Activated T-cell treated with anti-CD3 and anti-CD28 coated beads for 1 hour (primary cell): ENCODE measurements around the gene TBX1.
A peak's percentile ranks its signal among the peaks of the same experiment; 100 is the strongest.

ENCODE experiments used
- DNase-seq: peaks from one replicate; pipeline ENCODE4 v3.0.0-alpha.2; 2020; ENCODE audit warnings: low read depth

Gene TBX1

GRCh38 chr22:19760058-19760950 lies at the start of gene TBX1:
Gene TBX1 (plus strand): TSS chr22:19760778. CDS start chr22:19760844, 66 bp downstream.
- DNase-seq, result no peak

DNA sequence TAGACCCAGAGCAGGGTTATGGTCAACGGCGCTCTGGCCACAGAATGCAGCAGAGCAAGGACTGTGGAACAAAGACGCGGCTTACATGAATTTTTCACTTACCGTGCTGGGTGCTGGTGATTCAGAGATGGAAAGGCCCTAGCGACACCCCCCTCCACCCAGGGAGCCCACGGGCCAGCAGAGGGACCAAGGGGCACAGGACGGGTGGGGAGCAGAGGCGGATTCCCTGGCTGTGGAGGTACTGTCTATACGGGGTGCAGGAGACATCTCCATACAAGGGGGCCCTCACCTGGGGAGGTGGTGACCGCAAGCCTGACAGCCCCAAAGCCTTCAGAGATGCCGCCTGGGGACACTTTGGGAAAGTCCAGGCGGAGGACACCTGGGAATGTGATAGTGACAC lies 47.3 kb upstream of the TBX1 start:
- DNase-seq, result no peak

- no peak for DNase-seq
Measured at GRCh38 chr22:19713650-19714311, 46.8 kb upstream of the TBX1 start.

- no peak for DNase-seq
Measured at GRCh38 chr22:19714312-19715187, 46.0 kb upstream of the TBX1 start, which contains the start of gene SEPTIN5. Gene SEPTIN5 (plus strand): TSS chr22:19714503. CDS start chr22:19714589, 86 bp downstream.

GRCh38 chr22:19715188-19715930 lies 45.2 kb upstream of the TBX1 start:
- no peak for DNase-seq

GRCh38 chr22:19716041-19716828 lies 44.3 kb upstream of the TBX1 start:
- DNase-seq, result no peak

GRCh38 chr22:19716829-19717105 lies 43.8 kb upstream of the TBX1 start:
- DNase-seq, result no peak

DNA sequence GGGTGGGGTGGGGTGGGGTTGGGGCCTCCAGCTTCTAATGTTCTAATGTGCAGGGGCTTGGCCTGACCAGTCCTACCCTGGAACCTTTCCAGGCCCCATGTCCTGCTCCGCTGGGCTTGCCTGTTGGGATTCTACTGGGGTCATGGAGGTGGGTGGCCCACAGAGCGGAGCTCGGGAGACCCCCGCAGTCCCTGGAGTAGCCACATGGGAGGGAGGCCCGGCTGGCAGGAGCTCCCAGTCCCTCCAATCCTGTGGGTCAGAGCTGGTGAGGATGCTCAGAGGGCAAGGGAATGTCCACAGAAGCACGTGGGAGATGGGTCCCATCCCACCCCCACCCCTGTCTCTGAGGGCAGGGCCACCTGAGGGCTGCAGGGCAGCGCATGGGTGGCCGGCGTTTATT lies 43.4 kb upstream of the TBX1 start:
- DNase-seq, result no peak

- peak; percentile 76 for DNase-seq
Measured at GRCh38 chr22:19717691-19718455, 42.7 kb upstream of the TBX1 start.

DNA sequence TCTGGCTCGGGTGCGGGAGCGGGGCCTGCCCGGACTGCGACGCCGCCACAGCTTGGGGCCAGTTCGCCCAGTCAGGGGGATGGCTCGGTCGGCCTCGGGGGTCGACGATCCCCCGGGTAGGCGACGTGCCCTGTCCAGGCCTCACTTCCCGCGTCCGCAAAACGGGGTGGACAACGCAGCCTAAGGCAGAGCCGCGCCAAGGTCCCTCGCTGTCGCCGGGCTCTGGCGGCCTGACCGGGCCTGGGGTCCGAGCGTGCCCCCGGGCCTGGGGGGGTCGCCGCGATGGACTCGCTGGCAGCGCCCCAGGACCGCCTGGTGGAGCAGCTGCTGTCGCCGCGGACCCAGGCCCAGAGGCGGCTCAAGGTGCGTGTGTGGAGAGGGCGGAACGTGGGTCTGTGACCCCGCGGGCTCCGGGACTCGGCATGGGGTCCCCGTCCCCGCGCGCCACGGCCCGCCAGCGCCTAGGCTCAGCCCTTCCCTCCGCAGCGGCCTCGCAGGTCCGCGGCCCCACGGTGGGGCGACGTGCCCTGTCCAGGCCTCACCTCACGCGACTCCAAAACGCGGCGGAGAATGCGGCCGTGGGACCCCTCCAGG lies 42.0 kb upstream of the TBX1 start:
- DNase-seq, result no peak

DNA sequence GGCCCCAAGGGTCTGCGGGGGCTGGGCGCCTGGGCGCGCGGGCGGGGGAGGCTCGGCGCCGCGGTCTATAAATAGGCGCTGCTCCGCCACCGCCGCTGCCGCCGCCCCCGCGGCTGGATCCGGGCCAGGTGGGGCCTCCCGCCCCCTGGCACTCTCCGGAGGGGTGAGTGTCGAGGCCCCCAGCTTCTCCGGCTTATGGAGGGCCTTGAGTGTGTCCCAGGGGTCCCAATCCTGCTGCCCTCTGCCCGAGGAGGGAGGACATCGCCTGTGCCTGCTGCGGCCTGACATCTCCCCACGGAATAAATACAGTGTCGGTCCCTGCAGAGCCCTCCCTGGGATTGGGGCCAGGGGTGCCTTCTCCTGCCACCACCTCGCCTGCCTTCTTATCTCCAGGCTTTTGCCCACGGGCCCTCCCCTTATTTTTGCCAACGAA lies 41.5 kb upstream of the TBX1 start:
- no peak for DNase-seq

- no peak for DNase-seq
Measured at GRCh38 chr22:19719488-19720021, 41.0 kb upstream of the TBX1 start.

- no peak for DNase-seq
Measured at GRCh38 chr22:19720150-19720827, 40.3 kb upstream of the TBX1 start.

DNA sequence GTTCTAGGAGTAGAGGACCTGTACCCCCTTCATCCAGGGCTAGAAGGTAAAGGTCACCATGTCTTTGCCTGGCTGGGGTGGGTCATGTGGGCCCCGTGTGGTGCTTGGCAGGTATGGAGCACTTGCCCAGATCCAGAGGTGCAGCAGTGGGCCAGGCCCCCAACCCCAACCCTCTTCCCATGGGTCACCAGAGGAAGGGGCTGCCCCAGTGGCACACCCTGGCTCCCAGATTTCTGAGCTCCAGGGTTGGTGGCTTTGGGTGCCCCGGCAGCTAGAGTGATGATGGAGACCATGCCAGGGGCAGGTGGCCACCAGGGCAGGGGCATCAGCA lies 39.6 kb upstream of the TBX1 start:
- no peak for DNase-seq

DNA sequence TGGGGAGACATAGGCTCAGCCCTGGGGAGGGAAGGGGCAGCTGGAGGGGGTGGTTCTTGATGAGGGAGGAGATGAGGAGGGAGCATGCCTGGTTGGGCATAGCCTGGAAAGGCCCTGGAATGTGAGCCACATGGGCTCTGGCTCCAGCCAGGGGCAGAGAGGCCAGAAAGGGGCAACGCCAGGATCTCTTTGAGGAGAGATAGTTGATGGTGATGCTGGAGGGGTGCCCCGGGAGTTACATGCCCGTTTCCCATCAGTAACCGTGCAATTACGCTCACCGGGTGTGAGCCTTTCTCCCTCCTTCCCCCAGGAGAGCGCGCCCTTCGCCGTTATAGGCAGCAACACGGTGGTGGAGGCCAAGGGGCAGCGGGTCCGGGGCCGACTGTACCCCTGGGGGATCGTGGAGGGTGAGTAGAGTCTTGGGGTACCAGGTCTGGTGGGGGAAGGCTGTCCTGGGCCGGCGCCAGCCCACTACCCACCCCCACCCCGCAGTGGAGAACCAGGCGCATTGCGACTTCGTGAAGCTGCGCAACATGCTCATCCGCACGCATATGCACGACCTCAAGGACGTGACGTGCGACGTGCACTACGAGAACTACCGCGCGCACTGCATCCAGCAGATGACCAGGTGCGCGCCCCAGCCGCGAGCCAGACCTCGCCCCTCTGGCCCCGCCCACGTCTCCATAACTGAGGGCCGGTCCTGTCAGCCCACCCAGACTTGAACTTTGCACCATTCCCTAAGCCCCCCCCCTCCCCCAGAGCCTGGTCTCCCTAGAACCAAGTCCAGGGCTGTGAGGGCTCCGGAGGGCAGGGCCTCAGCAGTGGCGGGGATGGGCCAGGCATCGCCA lies 39.0 kb upstream of the TBX1 start:
- no peak for DNase-seq

DNA sequence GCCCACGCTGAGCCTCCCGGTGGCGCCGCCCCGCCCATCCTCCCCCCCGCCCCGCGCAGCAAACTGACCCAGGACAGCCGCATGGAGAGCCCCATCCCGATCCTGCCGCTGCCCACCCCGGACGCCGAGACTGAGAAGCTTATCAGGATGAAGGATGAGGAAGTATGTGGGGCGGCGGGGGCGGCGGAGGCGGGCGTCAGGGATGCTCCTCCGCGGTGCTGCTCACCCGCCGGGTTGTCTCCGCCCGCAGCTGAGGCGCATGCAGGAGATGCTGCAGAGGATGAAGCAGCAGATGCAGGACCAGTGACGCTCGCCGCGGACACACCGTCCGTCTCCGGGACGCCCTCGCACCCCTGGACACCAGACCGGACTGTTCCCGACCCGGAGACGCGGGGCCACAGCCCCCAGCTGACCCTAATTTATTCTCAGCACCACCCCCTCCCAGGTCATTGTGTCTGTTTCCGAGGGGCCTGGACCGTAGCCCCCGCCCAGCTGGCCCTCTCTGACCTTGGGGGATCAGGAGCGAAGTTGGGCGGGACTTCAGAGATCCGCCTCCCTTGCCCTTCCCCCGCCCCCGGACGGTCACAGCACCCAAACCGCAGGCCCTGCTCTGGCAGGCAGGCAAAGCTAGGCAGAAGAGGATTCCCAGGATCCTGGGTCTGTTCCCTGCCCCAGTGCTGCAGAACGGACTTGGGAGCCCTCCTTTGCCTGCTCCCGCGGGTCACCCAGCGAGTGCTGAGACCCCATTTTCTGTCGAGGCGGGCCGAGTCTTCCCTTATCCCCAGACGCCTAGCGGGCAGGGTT lies 38.2 kb upstream of the TBX1 start:
- no peak for DNase-seq

DNA sequence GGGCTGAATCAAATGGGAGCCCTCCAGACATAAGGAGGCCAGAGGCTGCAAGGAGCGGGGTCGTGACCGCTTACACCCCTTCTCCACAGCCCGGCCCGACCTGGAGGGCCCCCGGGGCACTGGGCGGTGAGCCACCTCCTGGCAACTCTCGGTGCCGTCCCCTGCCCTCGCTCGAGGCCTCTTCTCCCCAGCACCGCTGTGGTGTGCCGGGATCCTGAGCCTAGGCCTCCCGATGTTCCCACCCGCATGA lies 37.7 kb upstream of the TBX1 start:
- no peak for DNase-seq
